T-helper 2 cell treated with Interferon-gamma antibody and Interleukin-4, amounts not matched to agents 5 μg/mL and 100 μg/mL, for 36 hours (primary cell): Measurements from ENCODE around the gene NLRP6.
"Not testable (repeated sequence)": the region's sequence is repeated elsewhere in the genome, so short reads cannot be mapped to it uniquely, and the experiment has no call there.

ENCODE experiments used
- DNase-seq: peaks from one replicate; pipeline ENCODE4 v3.0.0; 2021; ENCODE audit warnings: low spot score
- H3K27ac Mint-ChIP-seq: one replicate; pipeline ENCODE4 v1.8.0; 2021; ENCODE audit warnings: mild to moderate bottlenecking, mixed read lengths
- H3K27me3 Mint-ChIP-seq: one replicate; pipeline ENCODE4 v1.8.0; 2021; ENCODE audit warnings: low read depth, mixed read lengths
- H3K36me3 Mint-ChIP-seq: one replicate; pipeline ENCODE4 v1.8.0; 2021; ENCODE audit warnings: low read depth, mixed read lengths
- H3K4me1 Mint-ChIP-seq: one replicate; pipeline ENCODE4 v1.8.0; 2021; ENCODE audit warnings: low read depth, mixed read lengths
- H3K4me3 Mint-ChIP-seq: one replicate; pipeline ENCODE4 v1.8.0; 2022; ENCODE audit warnings: mild to moderate bottlenecking, moderate library complexity, mixed read lengths
- H3K9me3 Mint-ChIP-seq: one replicate; pipeline ENCODE4 v1.8.0; 2021; ENCODE audit warnings: mixed read lengths

The NLRP6 gene

GRCh38 chr11:308740-309665, 30.8 kb downstream of the NLRP6 start:
- not testable (repeated sequence) for H3K27me3 Mint-ChIP-seq, H3K9me3 Mint-ChIP-seq, DNase-seq
- peak overlapping the region; percentile 93 for H3K4me3 Mint-ChIP-seq
- H3K36me3 Mint-ChIP-seq, result peaks cover 26% of the 10 kb centered on the region
- H3K27ac Mint-ChIP-seq, result peak overlapping the region; percentile 95
- H3K4me1 Mint-ChIP-seq, result peaks cover 43% of the 10 kb centered on the region

- H3K4me1 Mint-ChIP-seq, result peaks cover 43% of the 10 kb centered on the region
- not testable (repeated sequence) for DNase-seq, H3K9me3 Mint-ChIP-seq, H3K27me3 Mint-ChIP-seq
- H3K4me3 Mint-ChIP-seq, result peak overlapping the region; percentile 93
- peaks cover 36% of the 10 kb centered on the region for H3K36me3 Mint-ChIP-seq
- peak overlapping the region; percentile 95 for H3K27ac Mint-ChIP-seq
These were observed 31.9 kb downstream of the NLRP6 start for GRCh38 chr11:309979-310572.

GRCh38 chr11:311013-311748, 33.0 kb downstream of the NLRP6 start:
- Mint-ChIP-seq H3K27ac (peak overlapping the region; percentile 90), H3K36me3 (peaks cover 41% of the 10 kb centered on the region), H3K4me3 (peak overlapping the region; percentile 96), H3K4me1 (peaks cover 34% of the 10 kb centered on the region)
- not testable (repeated sequence) for DNase-seq, H3K27me3 Mint-ChIP-seq, H3K9me3 Mint-ChIP-seq

DNA sequence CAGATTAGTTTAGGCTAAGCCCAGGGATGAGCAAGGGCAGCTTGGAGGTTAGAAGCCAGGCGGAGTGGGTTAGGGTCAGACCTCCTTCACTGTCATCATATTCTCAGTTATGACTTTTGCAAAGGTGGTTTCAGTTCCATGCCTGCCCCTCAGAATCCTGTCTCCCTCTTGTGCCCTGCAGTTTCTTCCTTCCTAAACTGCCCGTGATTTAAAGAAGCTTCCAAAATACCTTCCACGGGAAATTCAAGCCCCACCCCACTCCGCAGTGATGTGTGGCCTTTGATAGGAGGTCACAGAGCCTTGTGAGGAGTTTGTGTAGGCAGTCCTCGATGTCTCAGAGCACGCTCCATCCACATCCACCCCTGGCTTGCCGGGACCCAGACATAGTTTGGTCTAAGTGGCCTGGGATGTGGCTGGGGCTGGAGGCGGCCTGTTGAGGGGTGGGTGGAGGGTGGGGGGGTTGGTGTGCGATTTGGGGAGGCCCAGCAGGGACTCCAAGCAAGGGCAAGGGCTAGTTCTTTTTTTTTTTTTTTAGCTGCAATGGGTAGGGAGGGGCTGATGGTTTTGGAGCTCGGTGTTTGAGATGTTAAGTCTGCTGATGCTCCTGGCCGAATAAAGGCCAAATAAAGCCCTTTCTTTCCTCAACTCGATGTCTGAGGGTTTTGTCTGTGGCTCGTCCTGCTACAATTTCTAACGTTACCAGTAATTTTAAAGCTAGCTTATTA, 34.0 kb downstream of the NLRP6 start:
- Mint-ChIP-seq H3K36me3 (peaks cover 51% of the 10 kb centered on the region), H3K9me3 (no peaks in the 10 kb centered on the region), H3K4me3 (peak overlapping the region; percentile 96), H3K27me3 (no peaks in the 10 kb centered on the region), H3K27ac (peak overlapping the region; percentile 90), H3K4me1 (peaks cover 35% of the 10 kb centered on the region)
- peak; percentile 53 for DNase-seq

GRCh38 chr11:313304-313786, 35.1 kb downstream of the NLRP6 start:
- H3K27me3 Mint-ChIP-seq, result no peaks in the 10 kb centered on the region
- H3K4me1 Mint-ChIP-seq, result peaks cover 29% of the 10 kb centered on the region
- no peak for DNase-seq
- H3K27ac Mint-ChIP-seq, result peak overlapping the region; percentile 90
- H3K4me3 Mint-ChIP-seq, result peak overlapping the region; percentile 96
- H3K36me3 Mint-ChIP-seq, result peaks cover 53% of the 10 kb centered on the region
- no peaks in the 10 kb centered on the region for H3K9me3 Mint-ChIP-seq

GRCh38 chr11:313787-314553, 35.8 kb downstream of the NLRP6 start, which contains the start of gene IFITM1:
IFITM1 (plus strand) TSS chr11:314040; CDS start chr11:314171, 131 bp downstream.
- H3K4me1 Mint-ChIP-seq, result peaks cover 29% of the 10 kb centered on the region

GRCh38 chr11:314554-314875, 36.3 kb downstream of the NLRP6 start:
- H3K4me1 Mint-ChIP-seq, result peaks cover 27% of the 10 kb centered on the region
- DNase-seq, H3K9me3 Mint-ChIP-seq, H3K27me3 Mint-ChIP-seq: not testable (repeated sequence)
- H3K27ac Mint-ChIP-seq, result peak overlapping the region; percentile 90
- H3K4me3 Mint-ChIP-seq, result peak overlapping the region; percentile 96
- peaks cover 44% of the 10 kb centered on the region for H3K36me3 Mint-ChIP-seq

More at GRCh38 chr11:313787-314553, 35.8 kb downstream of the NLRP6 start, which contains the start of gene IFITM1:
- no peaks in the 10 kb centered on the region for H3K9me3 Mint-ChIP-seq
- peaks cover 48% of the 10 kb centered on the region for H3K36me3 Mint-ChIP-seq
- H3K27me3 Mint-ChIP-seq, result no peaks in the 10 kb centered on the region
- H3K27ac Mint-ChIP-seq, result peak within 1 kb of the TSS; percentile 90
- H3K4me3 Mint-ChIP-seq, result peak within 1 kb of the TSS; percentile 96
- peak; percentile 57 for DNase-seq

GRCh38 chr11:315051-315481, 36.9 kb downstream of the NLRP6 start:
- DNase-seq, result no peak
- Mint-ChIP-seq H3K9me3 (no peaks in the 10 kb centered on the region), H3K4me1 (peaks cover 27% of the 10 kb centered on the region), H3K27me3 (no peaks in the 10 kb centered on the region), H3K27ac (peak overlapping the region; percentile 90), H3K36me3 (peaks cover 43% of the 10 kb centered on the region), H3K4me3 (peak overlapping the region; percentile 96)

DNA sequence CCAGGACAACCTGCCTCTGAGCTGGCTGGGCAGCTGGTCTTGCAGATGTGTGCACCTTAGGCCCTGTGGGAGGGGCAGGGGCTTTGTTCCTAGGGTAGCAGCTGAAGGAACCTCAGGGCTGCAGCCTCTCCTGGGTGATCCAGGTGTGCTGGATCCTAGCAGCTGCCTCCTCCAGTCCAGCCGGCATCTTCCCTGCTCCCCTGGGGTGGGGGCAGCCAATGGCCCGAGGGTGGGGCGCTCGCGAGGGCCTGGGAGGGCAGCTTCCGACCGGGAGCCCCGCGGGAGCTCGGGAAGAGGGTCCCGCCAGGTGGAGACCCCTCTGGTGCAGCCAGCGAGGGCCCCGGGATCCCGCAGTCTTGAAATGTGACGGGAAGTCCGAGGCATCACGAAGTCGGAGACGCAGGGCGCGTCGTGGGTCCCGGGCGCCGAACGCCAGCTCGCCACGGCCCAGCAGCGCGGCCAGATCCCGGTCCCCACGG, 37.3 kb downstream of the NLRP6 start:
- no peaks in the 10 kb centered on the region for H3K27me3 Mint-ChIP-seq
- no peak for DNase-seq
- no peaks in the 10 kb centered on the region for H3K9me3 Mint-ChIP-seq
- H3K36me3 Mint-ChIP-seq, result peaks cover 46% of the 10 kb centered on the region
- peaks cover 31% of the 10 kb centered on the region for H3K4me1 Mint-ChIP-seq
- peak overlapping the region; percentile 90 for H3K27ac Mint-ChIP-seq
- peak overlapping the region; percentile 96 for H3K4me3 Mint-ChIP-seq

DNA sequence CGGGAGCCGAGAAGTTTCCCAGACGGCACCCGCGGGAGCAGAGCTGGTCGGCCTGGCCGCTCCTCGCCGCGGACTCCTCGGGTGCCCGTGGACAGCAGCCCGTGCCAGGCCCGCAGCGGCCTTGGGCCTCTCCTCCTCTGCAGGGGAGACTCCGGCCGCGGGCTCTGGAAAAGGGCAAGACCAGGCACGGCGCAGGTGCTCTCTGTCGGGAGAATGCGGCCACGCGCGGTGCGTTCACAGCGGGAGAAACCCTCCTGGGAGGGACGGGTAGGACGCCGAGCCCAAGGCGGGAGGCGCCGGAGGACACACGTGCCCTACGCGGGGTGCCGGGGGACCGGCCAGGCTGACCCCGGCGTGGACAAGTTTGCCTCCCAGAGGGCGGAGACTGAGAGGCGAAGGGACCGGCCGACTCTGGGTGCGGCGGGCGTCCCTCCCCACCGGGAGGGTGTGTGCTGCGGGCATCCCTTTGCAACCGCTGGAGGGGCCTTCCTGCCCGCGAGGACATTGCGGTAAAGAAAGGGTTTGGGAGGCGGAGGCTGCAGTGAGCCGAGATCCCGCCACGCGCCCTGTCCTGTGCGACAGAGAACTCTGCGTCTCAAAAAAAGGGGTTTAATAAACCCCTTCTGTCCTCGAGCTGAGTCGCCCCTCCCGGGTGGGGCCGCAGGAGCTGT, 38.0 kb downstream of the NLRP6 start:
- Mint-ChIP-seq H3K36me3 (peaks cover 47% of the 10 kb centered on the region), H3K4me3 (peak overlapping the region; percentile 96), H3K27me3 (no peaks in the 10 kb centered on the region), H3K27ac (peak overlapping the region; percentile 96), H3K9me3 (no peaks in the 10 kb centered on the region), H3K4me1 (peaks cover 32% of the 10 kb centered on the region)
- DNase-seq, result no peak

GRCh38 chr11:316891-317301, 38.7 kb downstream of the NLRP6 start:
- DNase-seq, result no peak
- H3K4me1 Mint-ChIP-seq, result peaks cover 30% of the 10 kb centered on the region
- H3K9me3 Mint-ChIP-seq, result no peaks in the 10 kb centered on the region
- H3K27ac Mint-ChIP-seq, result peak overlapping the region; percentile 96
- peaks cover 46% of the 10 kb centered on the region for H3K36me3 Mint-ChIP-seq
- peak overlapping the region; percentile 96 for H3K4me3 Mint-ChIP-seq
- H3K27me3 Mint-ChIP-seq, result no peaks in the 10 kb centered on the region

GRCh38 chr11:317668-318404, 39.6 kb downstream of the NLRP6 start:
- not testable (repeated sequence) for H3K27me3 Mint-ChIP-seq, DNase-seq, H3K9me3 Mint-ChIP-seq
- H3K4me1 Mint-ChIP-seq, result peaks cover 22% of the 10 kb centered on the region
- H3K36me3 Mint-ChIP-seq, result peaks cover 44% of the 10 kb centered on the region
- H3K4me3 Mint-ChIP-seq, result peak overlapping the region; percentile 96
- peak overlapping the region; percentile 96 for H3K27ac Mint-ChIP-seq
